BE2C (cell line): Measurements from ENCODE around the gene FHOD1.

Experiments
- DNase-seq: peaks from one replicate; pipeline ENCODE4 v3.0.0-alpha.2; 2020
- H3K27me3 ChIP-seq: fragments of 250-450 bp; sonication (Bioruptor Pico); 2 replicates; pipeline ENCODE4 v1.5.1; 2020; ENCODE audit warnings: mild to moderate bottlenecking
- H3K36me3 ChIP-seq: fragments of 250-450 bp; sonication (Bioruptor Pico); 2 replicates; pipeline ENCODE4 v1.5.1; 2020; ENCODE audit warnings: mild to moderate bottlenecking
- H3K4me1 ChIP-seq: fragments of 250-450 bp; sonication (Bioruptor Pico); 2 replicates; pipeline ENCODE4 v1.5.1; 2020
- H3K4me3 ChIP-seq: 2 replicates; pipeline ENCODE4 v1.5.1; 2011; ENCODE audit warnings: low read depth, low read length
- H3K9me3 ChIP-seq: fragments of 250-450 bp; sonication (Bioruptor Pico); 2 replicates; pipeline ENCODE4 v1.5.1; 2020
- CTCF ChIP-seq: IDR thresholded peaks from 2 replicates; pipeline ENCODE4 v1.5.1; 2012; ENCODE audit warnings: mild to moderate bottlenecking, low read depth, low read length

FHOD1 gene

GRCh38 chr16:67258161-67258835 lies 11.0 kb upstream of the FHOD1 start:
- Histone ChIP-seq H3K4me3 (no peak overlapping the region), H3K27me3 (no peaks in the 10 kb centered on the region), H3K36me3 (no peaks in the 10 kb centered on the region), H3K9me3 (no peaks in the 10 kb centered on the region), H3K4me1 (peaks cover 2% of the 10 kb centered on the region; the same call in 1 of the 2 replicates)
- no peak for DNase-seq
- TF ChIP-seq CTCF, result no peak

- no peak for TF ChIP-seq CTCF
- Histone ChIP-seq H3K9me3 (no peaks in the 10 kb centered on the region), H3K27me3 (no peaks in the 10 kb centered on the region), H3K4me1 (peaks cover 2% of the 10 kb centered on the region; the same call in 1 of the 2 replicates), H3K4me3 (no peak overlapping the region), H3K36me3 (no peaks in the 10 kb centered on the region)
- no peak for DNase-seq
These were observed 10.3 kb upstream of the FHOD1 start for GRCh38 chr16:67257486-67258160.

- H3K9me3 ChIP-seq, result no peaks in the 10 kb centered on the region
- peaks cover 2% of the 10 kb centered on the region; the same call in 1 of the 2 replicates for H3K4me1 ChIP-seq
- no peak for TF ChIP-seq CTCF
- no peaks in the 10 kb centered on the region for H3K27me3 ChIP-seq
- H3K4me3 ChIP-seq, result no peak overlapping the region
- DNase-seq, result no peak
- H3K36me3 ChIP-seq, result no peaks in the 10 kb centered on the region
These were observed 9.5 kb upstream of the FHOD1 start for GRCh38 chr16:67256701-67257230.

- Histone ChIP-seq H3K4me1 (peaks cover 2% of the 10 kb centered on the region; the same call in 1 of the 2 replicates), H3K9me3 (no peaks in the 10 kb centered on the region), H3K36me3 (no peaks in the 10 kb centered on the region), H3K27me3 (no peaks in the 10 kb centered on the region), H3K4me3 (no peak overlapping the region)
- TF ChIP-seq CTCF, result no peak
- no peak for DNase-seq
These were observed 8.4 kb upstream of the FHOD1 start for GRCh38 chr16:67255553-67256221.

- Histone ChIP-seq H3K9me3 (no peaks in the 10 kb centered on the region), H3K4me3 (no peak overlapping the region), H3K36me3 (no peaks in the 10 kb centered on the region), H3K4me1 (peaks cover 2% of the 10 kb centered on the region; the same call in 1 of the 2 replicates), H3K27me3 (peaks cover under 1% of the 10 kb centered on the region)
- TF ChIP-seq CTCF, result no peak
- no peak for DNase-seq
These were observed 7.7 kb upstream of the FHOD1 start for GRCh38 chr16:67254801-67255552.
